ELF-1 (cell line): ENCODE data around the gene CKB.

Experiments used
- DNase-seq: peaks from one replicate; pipeline ENCODE4 v3.0.0-alpha.2; 2016; ENCODE audit warnings: low read depth, low spot score

Gene CKB

GRCh38 chr14:103488071-103488470 is 34.6 kb downstream of the CKB start:
- DNase-seq: no peak

GRCh38 chr14:103485504-103485903 is 37.1 kb downstream of the CKB start:
- DNase-seq: no peak

GRCh38 chr14:103483600-103483999 is 39.0 kb downstream of the CKB start:
- DNase-seq: no peak

- DNase-seq: no peak
These were observed 42.0 kb downstream of the CKB start for GRCh38 chr14:103480595-103480994.

GRCh38 chr14:103476631-103477030 is 46.0 kb downstream of the CKB start:
- no peak for DNase-seq

- no peak for DNase-seq
These were observed 46.6 kb downstream of the CKB start for GRCh38 chr14:103476065-103476464.

GRCh38 chr14:103474893-103475292 is 47.7 kb downstream of the CKB start:
- no peak for DNase-seq

- no peak for DNase-seq
These were observed 49.7 kb downstream of the CKB start for GRCh38 chr14:103472939-103473338.
